Endothelial cell of umbilical vein (primary cell): Measurements from ENCODE around the gene IPP. TPM values are rescaled to one million over a fixed set of nuclear protein-coding genes. Genes with fewer than 3 reads are reported as not detected.

ENCODE experiments used
- BruUV-seq: library from RNA; stranded (reverse); fragments of 400-500 nt; replicated peaks from 2 replicates; lab custom pipeline; 2021; lab: Mats Ljungman, UMichigan
- CTCF ChIA-PET: fragments of 300-600, 350-600 bp; sonication (Branson Sonifier 250); formaldehyde crosslinking; loops from one replicate; lab custom pipeline; 2021; ENCODE audit warnings: antibody characterized with exemption, inconsistent platforms; lab: Charles Lee
- POLR2A ChIA-PET: fragments of 300-600, 350-600 bp; sonication (Branson Sonifier 250); formaldehyde crosslinking; loops from one replicate; lab custom pipeline; 2021; ENCODE audit warnings: antibody characterized with exemption, inconsistent platforms; lab: Charles Lee
- DNase-seq: peaks from one replicate; pipeline ENCODE4 v3.0.0-alpha.2; 2011; ENCODE audit warnings: low read depth, low spot score
- FAIRE-seq: peaks from 2 replicates; lab custom pipeline; 2011; peaks lifted over from hg19 to GRCh38; lab: Jason Lieb, UNC
- H2AFZ ChIP-seq: 2 replicates; pipeline ENCODE4 v1.6.0; 2012; ENCODE audit warnings: low read depth, low read length, control low read depth, inconsistent platforms
- H3K27ac ChIP-seq: 2 replicates; pipeline ENCODE4 v1.5.1; 2011; ENCODE audit warnings: low read depth, mild to moderate bottlenecking, control low read depth, low read length, moderate library complexity; ENCODE audit not compliant: insufficient read depth
- H3K27me3 ChIP-seq, 2 experiments: 2 replicates each; pipeline versions ENCODE4 v1.6.0 to v1.6.1; 2011; ENCODE audit warnings: low read length in 2 of 2, mixed read lengths in 1 of 2; ENCODE audit not compliant: control insufficient read depth in 2 of 2, insufficient read depth in 2 of 2
- H3K36me3 ChIP-seq, 2 experiments: 2 replicates in 1 of 2; 3 replicates in 1 of 2; pipeline ENCODE4 v1.5.1; 2011; ENCODE audit warnings: low read length in 2 of 2, mild to moderate bottlenecking in 1 of 2, moderate library complexity in 1 of 2; ENCODE audit not compliant: control insufficient read depth in 2 of 2, insufficient read depth in 2 of 2; ENCODE audit errors: extremely low read depth in 1 of 2
- H3K4me1 ChIP-seq: 3 replicates; pipeline ENCODE4 v1.5.1; 2011; ENCODE audit warnings: mild to moderate bottlenecking, low read length; ENCODE audit not compliant: control insufficient read depth, insufficient read depth; ENCODE audit errors: extremely low read depth
- H3K4me2 ChIP-seq: 2 replicates; pipeline ENCODE4 v1.6.1; 2011; ENCODE audit warnings: low read length, control low read depth, mixed read lengths; ENCODE audit not compliant: insufficient read depth
- H3K4me3 ChIP-seq, 3 experiments: fragments of 200-600 bp in 1 of 3; sonication (generic), shearing (Covaris generic) in 1 of 3; replicated peaks in 1 of 3; 2 replicates each; pipeline ENCODE4 v1.5.1; 2011 to 2016; ENCODE audit warnings: control low read depth in 3 of 3, low read length in 3 of 3, mild to moderate bottlenecking in 2 of 3, inconsistent platforms in 1 of 3, low read depth in 1 of 3, moderate library complexity in 1 of 3; ENCODE audit not compliant: insufficient read depth in 1 of 3
- H3K79me2 ChIP-seq: 2 replicates; pipeline ENCODE4 v1.6.0; 2012; ENCODE audit warnings: low read length, inconsistent platforms; ENCODE audit not compliant: control insufficient read depth, insufficient read depth
- H3K9ac ChIP-seq: replicated peaks from 2 replicates; pipeline ENCODE3; 2011; ENCODE audit warnings: low read length, control low read depth; ENCODE audit not compliant: insufficient read depth; ENCODE audit errors: extremely low read depth
- H3K9me1 ChIP-seq: replicated peaks from 3 replicates; pipeline ENCODE4 v1.6.0; 2011; ENCODE audit warnings: mild to moderate bottlenecking, low read length; ENCODE audit not compliant: control insufficient read depth, insufficient read depth; ENCODE audit errors: extremely low read depth
- H3K9me3 ChIP-seq: replicated peaks from 2 replicates; pipeline ENCODE4 v1.5.1; 2012; ENCODE audit warnings: low read length, inconsistent platforms; ENCODE audit not compliant: control insufficient read depth, insufficient read depth
- H4K20me1 ChIP-seq: replicated peaks from 2 replicates; pipeline ENCODE3; 2011; ENCODE audit warnings: mild to moderate bottlenecking, low read length; ENCODE audit not compliant: control insufficient read depth, insufficient read depth; ENCODE audit errors: extremely low read depth
- EZH2 ChIP-seq: IDR thresholded peaks from 2 replicates; pipeline ENCODE4 v1.6.1; 2012; ENCODE audit warnings: borderline replicate concordance, low read depth, mild to moderate bottlenecking, moderate library complexity, low read length, inconsistent platforms; ENCODE audit not compliant: severe bottlenecking
- FOS ChIP-seq: IDR thresholded peaks from 2 replicates; pipeline ENCODE4 v1.6.1; 2011; ENCODE audit warnings: mild to moderate bottlenecking, low read length, moderate library complexity, borderline replicate concordance; ENCODE audit not compliant: insufficient read depth
- GATA2 ChIP-seq: IDR thresholded peaks from 2 replicates; pipeline ENCODE4 v1.7.0; 2011; ENCODE audit warnings: low read depth, mild to moderate bottlenecking, moderate library complexity, mixed read lengths, low read length; ENCODE audit not compliant: insufficient read length, insufficient read depth
- JUN ChIP-seq: IDR thresholded peaks from 2 replicates; pipeline ENCODE4 v1.6.1; 2011; ENCODE audit warnings: borderline replicate concordance, low read depth; ENCODE audit not compliant: insufficient read length, insufficient read depth
- MYC ChIP-seq: IDR thresholded peaks from one replicate; pipeline ENCODE4 v1.6.1; 2011; ENCODE audit warnings: mild to moderate bottlenecking, low read depth, low read length
- POLR2A ChIP-seq: IDR thresholded peaks from 2 replicates; pipeline ENCODE4 v1.6.1; 2012; ENCODE audit warnings: low read depth, mild to moderate bottlenecking, control low read depth, low read length
- POLR2AphosphoS5 ChIP-seq: IDR thresholded peaks from 2 replicates; pipeline ENCODE4 v1.6.1; 2012; ENCODE audit warnings: low read depth, mild to moderate bottlenecking, control low read depth, low read length, moderate library complexity; ENCODE audit not compliant: insufficient read depth
- dilution Hi-C: fragments of 300-500 bp; cut with MboI; formaldehyde crosslinking; loops from one replicate; pipeline ENCODE4 v1.15.0; 2019; ENCODE audit warnings: low sequenced_read_pairs; ENCODE audit not compliant: extremely low pct_ligation_motif_present
- intact Hi-C: fragments of 100-400 bp; cut with micrococcal nuclease; formaldehyde crosslinking; loops from one replicate; pipeline ENCODE4 v1.10.0; 2022
- polyA plus RNA-seq, 4 experiments: library from polyadenylated mRNA; depleted of rRNA in 3 of 4; stranded (reverse) in 3 of 4; unstranded in 1 of 4; fragments of >200 nt; gene quantifications; 2 replicates each; pipeline versions ENCODE4 v1.2.1 to v1.2.3, GENCODE V29; 2011 to 2012; ENCODE audit warnings: missing spikeins in 1 of 4
- total RNA-seq: library from RNA; stranded (reverse); gene quantifications from 2 replicates; pipeline ENCODE4 v1.2.3, GENCODE V29; 2021
- TF ChIP-seq, protein P1 (sequence below), 2 donors: IDR thresholded peaks; 1 replicate in 1 of 2; 2 replicates in 1 of 2; pipeline ENCODE4 v1.5.1; 2011; ENCODE audit warnings: low read length in 2 of 2, mild to moderate bottlenecking in 2 of 2, moderate library complexity in 2 of 2, control low read depth in 1 of 2, inconsistent platforms in 1 of 2, low read depth in 1 of 2; ENCODE audit not compliant: insufficient read depth in 1 of 2; ENCODE audit errors: extremely low read depth in 1 of 2
- TF ChIP-seq, protein P2 (sequence below): IDR thresholded peaks from 2 replicates; pipeline ENCODE4 v1.6.1; 2011; ENCODE audit not compliant: insufficient read depth, insufficient read length

IPP gene
- total and polyA plus RNA-seq, 2 donors (not counting 3 experiments of a cell fraction or from before 2014, with no cell fraction given), result 2.1 to 6.3 TPM

DNA sequence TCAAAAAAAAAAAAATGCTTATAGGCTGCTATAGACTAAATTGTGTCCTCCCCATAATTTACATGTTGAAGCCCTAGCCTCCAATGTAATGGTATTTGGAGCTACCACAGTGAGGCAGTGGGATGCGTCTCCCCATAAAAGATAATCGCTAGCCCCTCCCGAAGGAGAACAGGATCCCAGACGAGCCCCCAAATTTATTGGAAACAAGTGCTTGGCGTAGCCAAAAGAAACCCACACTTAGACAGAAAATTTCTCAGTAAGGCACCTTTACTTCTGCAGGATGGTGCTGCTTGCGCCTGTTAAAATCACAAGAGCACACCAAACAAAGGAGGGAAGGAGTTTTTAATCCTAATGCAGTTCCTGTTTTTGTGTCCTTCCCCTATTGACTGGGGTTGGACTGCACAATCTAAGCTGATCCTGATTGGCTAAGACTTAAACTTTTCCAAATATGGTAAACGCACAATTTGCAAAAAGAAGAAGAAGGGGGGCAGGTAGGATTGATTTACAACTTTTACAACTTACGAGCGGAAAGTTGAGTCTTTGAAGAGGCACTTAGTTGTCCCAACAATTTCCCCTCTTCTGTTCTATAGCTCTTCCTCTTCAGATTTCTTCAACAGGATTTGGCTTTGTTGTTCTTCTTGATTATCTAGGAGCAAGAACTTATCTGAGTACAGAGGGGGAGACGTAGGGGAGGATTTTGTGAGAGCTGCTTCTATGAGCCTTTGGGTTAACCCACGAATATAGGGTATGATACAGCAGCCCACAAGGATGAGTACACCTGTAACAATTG is 3.0 kb upstream of the IPP start:
- FAIRE-seq, result no peak
- intact Hi-C loops (loop anchor here (5.0 kb wide), 1 partner anchor 129 kb away; no protein-coding TSS in a partner anchor), dilution Hi-C loops (no loop called here)
- peaks cover 0 to 3% of the 10 kb centered on the region in 2 experiments for H3K27me3 ChIP-seq
- no peaks in the 10 kb centered on the region for H4K20me1 ChIP-seq
- H3K36me3 ChIP-seq, result no peaks in the 10 kb centered on the region
- H3K4me1 ChIP-seq, result peaks cover 8% of the 10 kb centered on the region
- H3K4me2 ChIP-seq, result no peak overlapping the region
- no peak overlapping the region for H2AFZ ChIP-seq
- no peaks in the 10 kb centered on the region for H3K9me1 ChIP-seq
- CTCF ChIA-PET, result no interaction called here
- H3K27ac ChIP-seq, result no peak overlapping the region
- POLR2A ChIA-PET, result no interaction called here
- no peaks in the 10 kb centered on the region for H3K79me2 ChIP-seq
- no peak overlapping the region for H3K9ac ChIP-seq
- H3K9me3 ChIP-seq, result no peaks in the 10 kb centered on the region
- DNase-seq, result no peak
- TF ChIP-seq JUN (no peak), MYC (no peak), POLR2AphosphoS5 (no peak), EZH2 (no peak), GATA2 (no peak), FOS (no peak), POLR2A (no peak)
- TF ChIP-seq, protein P1, sequence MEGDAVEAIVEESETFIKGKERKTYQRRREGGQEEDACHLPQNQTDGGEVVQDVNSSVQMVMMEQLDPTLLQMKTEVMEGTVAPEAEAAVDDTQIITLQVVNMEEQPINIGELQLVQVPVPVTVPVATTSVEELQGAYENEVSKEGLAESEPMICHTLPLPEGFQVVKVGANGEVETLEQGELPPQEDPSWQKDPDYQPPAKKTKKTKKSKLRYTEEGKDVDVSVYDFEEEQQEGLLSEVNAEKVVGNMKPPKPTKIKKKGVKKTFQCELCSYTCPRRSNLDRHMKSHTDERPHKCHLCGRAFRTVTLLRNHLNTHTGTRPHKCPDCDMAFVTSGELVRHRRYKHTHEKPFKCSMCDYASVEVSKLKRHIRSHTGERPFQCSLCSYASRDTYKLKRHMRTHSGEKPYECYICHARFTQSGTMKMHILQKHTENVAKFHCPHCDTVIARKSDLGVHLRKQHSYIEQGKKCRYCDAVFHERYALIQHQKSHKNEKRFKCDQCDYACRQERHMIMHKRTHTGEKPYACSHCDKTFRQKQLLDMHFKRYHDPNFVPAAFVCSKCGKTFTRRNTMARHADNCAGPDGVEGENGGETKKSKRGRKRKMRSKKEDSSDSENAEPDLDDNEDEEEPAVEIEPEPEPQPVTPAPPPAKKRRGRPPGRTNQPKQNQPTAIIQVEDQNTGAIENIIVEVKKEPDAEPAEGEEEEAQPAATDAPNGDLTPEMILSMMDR (IDR thresholded peaks at IDR 0.05; ENCODE audit: extremely low read depth in 1 of 2, insufficient read depth in 1 of 2, low read depth in 1 of 2, low read length in 2 of 2), result no peak
- TF ChIP-seq, protein P2, sequence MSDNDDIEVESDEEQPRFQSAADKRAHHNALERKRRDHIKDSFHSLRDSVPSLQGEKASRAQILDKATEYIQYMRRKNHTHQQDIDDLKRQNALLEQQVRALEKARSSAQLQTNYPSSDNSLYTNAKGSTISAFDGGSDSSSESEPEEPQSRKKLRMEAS, result no peak
- no peak overlapping the region for H3K4me3 ChIP-seq
- BruUV-seq, result no TSS peak
